NK-92 treated with Interleukin-12 subunit alpha and Interleukin-12 subunit beta, amount 100 ng/mL, for 24 hours (cell line): ENCODE data around the gene NFS1.

Experiments used
- DNase-seq: peaks from one replicate; lab custom pipeline; 2025; lab: John Stamatoyannopoulos, UW

The NFS1 gene

DNA sequence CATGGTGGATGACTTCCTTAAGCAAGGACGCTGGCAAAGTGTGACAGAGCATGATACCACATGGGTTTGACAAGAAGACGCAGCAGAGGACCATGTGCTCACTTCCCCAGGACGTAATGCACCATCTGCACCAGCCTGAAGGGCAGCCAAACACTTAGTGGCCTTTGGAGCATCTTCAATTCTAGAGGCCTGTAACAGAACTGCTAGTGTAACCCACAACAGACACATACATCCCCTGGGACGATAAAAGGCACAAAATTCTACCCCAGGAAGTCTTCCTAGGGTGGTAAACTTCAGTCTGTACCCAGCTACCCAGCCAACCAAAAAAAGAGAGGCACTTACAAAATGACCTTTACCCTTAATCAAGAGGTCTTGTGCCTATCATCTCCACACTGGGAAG, 25.3 kb downstream of the NFS1 start:
- no peak for DNase-seq

DNA sequence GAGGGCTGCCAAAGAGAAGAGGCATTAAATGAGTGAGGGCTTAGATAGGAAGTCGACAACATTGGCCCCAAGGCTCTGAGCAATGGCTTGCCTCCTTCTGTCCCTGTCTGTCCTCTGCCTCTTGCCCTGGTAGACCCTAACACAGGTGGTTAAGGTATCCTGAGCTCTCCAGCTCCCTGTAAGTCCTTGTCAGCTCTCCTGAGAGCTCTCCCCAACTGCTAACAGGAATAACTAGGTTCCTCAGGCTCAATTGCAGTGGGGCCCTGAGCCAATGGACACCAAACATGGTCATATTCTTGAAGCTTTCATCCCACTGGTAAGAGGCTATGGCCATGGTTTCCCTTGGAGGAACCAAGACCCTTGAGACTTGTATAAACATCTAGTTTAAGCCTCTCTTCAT, 29.5 kb downstream of the NFS1 start:
- no peak for DNase-seq

GRCh38 chr20:35669221-35669620, 29.9 kb downstream of the NFS1 start:
- no peak for DNase-seq

DNA sequence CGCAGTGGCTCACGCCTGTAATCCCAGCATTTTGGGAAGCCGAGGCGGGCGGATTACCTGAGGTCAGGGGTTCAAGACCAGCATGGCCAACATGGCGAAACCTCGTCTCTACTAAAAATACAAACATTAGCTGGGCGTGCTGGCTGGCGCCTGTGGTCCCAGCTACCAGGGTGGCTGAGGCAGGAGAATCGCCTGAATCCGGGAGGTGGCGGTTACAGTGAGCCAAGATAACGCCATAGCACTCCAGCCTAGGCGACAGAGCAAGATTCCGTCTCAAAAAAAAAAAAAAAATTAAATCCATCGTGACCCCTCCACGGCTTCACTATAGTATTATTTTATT, 33.2 kb downstream of the NFS1 start:
- DNase-seq: no peak

DNA sequence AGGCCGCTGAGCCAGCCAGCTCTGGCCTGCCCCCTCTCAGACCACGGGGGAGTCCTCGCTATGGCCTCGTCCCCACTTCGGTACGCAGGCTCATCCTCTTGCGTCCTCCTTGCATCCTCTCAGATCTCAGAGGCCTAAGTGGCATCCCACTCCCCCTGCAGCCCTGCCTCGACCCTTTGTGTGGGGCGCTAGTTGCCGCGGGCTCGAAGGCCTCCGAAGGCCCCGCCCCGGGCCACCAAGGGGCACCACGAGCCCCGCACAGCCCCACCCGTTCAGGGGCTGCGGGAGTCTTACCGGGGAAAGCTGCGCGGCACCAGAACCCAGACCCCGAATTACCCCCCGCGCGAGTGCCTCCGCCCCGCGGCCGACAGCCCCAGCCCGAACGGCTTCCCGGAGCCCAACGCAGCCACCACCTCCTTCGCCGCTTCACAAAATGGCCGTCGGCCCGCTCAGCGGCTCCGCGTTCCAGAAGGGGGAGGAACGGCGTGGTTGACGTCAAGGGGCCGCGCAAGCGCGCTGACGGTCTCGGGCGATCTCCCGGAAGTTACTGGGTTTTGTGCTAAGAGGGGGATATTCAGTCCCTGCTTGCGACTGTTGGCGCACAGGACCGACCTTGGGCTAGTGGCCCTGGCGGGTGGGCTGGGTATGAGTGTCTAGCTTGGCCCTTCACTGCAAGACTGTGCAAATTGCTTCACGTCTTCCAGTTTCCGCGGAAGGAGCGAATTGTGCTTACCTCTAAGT, 34.5 kb downstream of the NFS1 start, which contains the start of the genes CPNE1 and RBM12:
TSS of gene CPNE1 (minus strand) at position 435 of the 741 bp plus-strand sequence. CDS start 31,977 bp downstream, outside the sequence.
TSS of gene RBM12 (minus strand) at position 435 of the 741 bp plus-strand sequence. CDS start 9,578 bp downstream, outside the sequence.
- DNase-seq: peak; percentile 90

DNA sequence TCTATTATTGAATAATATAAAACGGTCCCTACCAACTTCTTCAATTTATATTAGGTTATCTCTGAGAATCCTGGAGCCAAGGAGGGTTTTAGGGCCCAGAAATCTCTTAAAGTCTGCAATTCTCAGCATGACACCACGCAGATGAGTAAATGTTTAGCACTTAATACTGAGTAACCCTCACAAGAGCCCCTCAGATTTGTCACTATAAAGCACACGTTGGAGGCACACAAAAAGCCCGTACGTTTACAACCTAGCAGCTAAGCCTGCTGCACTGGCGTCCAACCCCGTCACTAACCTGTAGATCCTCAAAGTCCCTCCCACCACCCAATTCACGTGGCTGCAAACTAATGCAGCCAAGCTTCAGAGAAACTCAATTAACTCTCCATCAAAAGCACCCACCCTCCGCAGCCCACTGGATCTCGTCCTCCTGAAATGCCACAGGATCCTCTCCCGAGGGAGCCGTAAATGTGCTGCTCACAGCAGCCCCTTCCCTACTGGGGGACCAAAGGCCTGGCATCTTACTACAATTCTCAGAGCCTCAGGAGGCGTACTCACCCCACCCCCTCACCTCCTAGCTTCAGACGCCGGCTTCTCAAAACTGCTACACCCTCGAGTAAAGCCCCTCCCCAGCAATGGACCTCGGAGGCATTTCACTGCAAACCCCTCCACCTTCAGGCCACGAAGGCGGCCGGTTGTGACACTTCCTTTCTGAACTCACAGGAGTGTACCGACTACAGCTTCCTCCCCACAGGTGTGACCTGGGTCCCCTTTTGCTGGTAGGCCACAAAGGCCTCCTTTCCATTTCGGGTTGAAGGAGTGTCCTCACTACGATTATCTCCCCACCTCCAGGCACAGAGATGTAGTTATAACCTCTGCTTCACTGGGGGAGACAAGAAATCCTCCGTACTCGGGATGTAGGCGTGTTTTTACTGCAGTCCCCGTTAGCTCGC, 35.4 kb downstream of the NFS1 start:
- DNase-seq: peak; percentile 70

DNA sequence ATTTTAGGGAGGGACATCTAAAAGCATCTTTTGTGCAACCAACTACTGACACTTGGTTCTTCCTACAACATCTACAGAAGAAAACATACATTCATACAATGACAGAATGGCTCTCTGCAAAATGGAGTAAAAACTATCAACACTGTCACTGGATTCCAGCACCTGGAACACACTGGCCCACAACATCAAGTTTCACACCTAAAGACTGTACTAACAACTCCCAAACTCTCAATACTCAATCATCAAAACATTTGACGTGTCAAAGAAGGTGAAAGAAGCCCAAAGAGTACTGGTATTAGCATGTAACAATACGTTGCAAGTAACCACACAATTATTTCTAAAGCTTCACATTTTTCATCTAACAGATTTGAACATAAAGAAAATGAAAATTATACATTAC, 36.6 kb downstream of the NFS1 start:
- DNase-seq: no peak

GRCh38 chr20:35661908-35662307, 37.2 kb downstream of the NFS1 start:
- no peak for DNase-seq

GRCh38 chr20:35661053-35661452, 38.1 kb downstream of the NFS1 start:
- DNase-seq: no peak

DNA sequence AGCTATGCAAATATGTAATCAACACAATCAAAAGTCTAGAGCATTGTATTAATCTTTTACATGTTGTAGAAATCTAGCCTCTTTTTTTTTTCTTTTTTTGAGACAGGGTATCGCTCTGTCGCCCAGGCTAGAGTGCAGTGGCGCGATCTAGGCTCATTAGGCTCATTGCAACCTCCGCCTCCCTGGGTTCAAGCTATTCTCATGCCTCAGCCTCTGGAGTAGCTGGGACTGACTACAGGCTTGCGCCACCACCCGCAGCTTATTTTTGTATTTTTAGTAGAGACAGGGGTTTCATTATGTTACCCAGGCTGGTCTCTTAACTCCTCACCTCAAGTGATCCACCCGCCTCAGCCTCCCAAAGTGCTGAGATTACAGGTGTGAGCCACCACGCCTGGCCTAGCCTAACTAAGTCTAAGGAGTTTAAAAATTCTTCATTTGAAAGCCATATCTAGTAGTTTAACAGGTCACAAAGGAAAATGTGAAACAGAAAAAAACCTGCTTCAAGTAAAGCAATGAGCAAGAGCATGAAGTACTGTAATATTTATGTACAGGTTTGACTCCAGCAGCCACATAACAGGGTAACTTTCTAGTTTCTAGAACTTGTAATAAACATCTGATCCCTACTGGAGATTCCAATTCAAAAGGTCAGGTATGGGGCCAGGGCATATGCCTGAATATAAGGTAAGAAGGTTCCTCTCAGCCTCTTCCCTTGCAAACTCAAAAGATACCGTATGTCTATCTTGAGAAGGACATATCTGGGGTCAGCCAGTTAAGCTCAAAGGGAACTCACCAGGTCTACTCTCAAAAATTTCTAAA, 38.8 kb downstream of the NFS1 start:
- no peak for DNase-seq

- no peak for DNase-seq
Measured at GRCh38 chr20:35657271-35657670, 41.9 kb downstream of the NFS1 start.

GRCh38 chr20:35654415-35654814, 44.7 kb downstream of the NFS1 start:
- DNase-seq: no peak

DNA sequence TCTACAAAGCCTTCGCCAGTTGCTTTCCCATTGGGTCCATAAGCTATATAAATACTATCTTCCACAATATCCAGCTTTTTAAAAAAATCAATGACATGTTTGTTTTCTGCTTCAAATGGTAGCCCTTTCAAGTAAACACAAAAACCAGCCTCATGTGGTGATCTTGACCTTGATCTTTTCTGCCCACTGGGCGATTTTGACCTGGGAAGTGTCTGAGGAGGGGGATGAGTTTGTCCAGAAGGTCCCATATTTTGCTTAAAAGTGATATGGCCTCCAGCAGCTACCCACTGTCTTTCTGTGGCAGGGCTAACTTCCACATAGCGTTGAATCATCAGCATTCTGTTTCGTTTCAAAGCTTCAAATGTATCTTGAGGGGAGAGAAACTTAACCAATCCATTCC, 45.3 kb downstream of the NFS1 start:
- DNase-seq: no peak

DNA sequence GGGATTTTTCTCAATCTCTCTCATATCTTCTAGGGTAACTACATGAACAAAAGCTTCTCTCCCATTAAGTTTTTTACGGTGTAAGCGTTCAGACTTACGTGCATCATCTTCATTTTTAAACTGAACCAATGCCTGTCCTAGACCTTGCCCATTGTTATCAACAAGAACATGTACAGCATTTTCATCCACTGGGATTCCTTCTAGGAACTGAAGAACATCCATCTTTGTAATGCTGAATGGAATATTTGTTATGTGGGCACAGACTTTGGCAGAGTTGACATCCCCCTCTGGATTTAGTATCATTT, 45.8 kb downstream of the NFS1 start:
- DNase-seq: no peak

DNA sequence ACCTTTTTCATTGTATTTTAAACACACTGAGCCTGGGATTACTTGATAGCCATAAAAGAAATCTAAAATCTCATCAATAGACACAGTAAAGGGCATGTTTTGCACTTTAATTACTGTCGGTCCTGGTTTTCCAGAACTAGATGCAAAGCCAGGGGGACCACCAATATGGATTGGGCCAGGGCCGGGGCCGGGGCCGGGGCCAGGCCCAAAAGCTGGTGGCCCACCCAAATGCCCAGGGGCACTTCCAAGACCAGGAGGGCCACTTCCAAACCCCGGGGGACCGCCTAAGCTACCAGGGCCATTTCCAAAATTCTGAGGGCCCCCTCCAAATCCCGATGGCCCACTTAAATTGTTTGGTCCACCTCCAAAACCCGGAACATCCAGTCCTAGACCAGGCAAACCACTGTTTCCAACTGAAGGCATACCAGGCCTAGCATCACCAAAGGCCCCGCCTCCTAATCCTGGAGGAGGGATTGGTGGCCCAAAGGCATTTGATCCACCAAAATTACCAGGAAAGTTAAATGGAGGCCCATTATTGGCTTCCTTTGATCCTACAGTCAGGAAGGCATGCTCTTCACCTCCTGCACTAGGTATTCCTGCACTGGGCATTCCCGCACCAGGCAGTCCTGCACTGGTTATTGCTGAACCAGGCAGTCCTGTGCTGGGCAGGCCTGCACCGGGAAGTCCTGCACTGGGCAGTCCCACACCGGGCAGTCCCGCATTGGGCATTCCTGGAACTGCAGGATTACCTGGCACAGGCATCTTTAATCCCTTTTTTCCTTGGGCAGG, 46.3 kb downstream of the NFS1 start:
- DNase-seq: no peak

- no peak for DNase-seq
Measured at GRCh38 chr20:35651958-35652357, 47.2 kb downstream of the NFS1 start.

GRCh38 chr20:35650632-35651031, 48.5 kb downstream of the NFS1 start:
- DNase-seq: no peak

GRCh38 chr20:35648836-35649235, 50.3 kb downstream of the NFS1 start:
- no peak for DNase-seq

DNA sequence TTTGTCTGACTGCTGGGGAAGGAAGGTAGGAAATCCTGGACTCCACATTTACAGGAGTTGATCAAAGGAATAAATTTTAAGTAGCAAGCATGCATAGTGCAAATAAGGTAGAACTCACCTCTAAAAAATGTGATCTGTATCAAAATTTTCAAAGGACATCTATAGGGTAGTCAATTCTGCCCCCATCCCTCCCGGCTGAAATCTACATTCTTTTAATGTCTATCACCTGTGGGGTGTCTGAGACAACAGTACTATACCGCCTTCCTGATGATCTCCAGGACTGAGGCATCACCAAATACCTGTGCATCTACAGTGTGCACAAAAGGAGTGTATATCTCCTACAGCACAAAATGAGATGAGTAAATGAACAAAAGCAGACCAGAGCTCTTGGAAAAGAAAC, 54.3 kb downstream of the NFS1 start:
- DNase-seq: no peak

GRCh38 chr20:35643045-35643444, 56.1 kb downstream of the NFS1 start:
- DNase-seq: no peak

DNA sequence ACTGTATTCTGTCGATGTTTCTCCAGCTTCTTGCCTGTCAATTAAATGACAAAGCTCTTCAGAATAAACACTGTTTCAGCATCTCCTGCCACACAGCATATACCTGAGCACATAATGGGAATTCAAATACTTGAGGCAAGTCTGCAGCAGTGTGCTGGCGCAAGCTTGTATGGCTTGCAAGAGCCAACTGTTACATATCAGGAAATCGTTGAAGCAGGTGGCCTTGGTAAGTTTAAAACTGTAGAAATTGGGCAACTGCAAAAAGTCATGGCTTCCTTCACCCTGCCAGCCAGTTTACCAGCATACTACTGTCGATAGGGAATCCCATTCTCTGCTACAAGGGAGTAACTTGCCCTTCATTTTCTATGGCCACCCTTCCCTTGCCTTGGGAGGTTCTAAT, 57.4 kb downstream of the NFS1 start:
- no peak for DNase-seq

DNA sequence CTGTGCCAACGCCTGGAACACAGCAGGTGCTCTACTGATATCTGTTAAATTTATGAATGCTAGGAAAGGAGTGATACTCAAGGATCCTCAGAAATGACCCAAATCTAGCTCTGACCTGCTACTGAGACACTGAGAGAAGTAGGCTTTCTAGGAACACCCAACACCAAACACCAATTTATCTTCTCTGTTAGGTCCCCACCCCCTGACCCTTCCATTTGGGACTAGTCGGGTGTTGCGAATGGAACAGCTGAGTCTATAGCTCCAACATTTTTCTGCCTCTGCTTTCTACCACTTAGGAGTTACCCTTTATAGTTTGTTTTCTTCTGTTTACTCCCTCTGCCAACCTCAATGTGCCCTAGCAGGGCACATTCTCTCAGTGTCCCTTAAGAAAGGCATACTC, 58.4 kb downstream of the NFS1 start:
- DNase-seq: no peak
